ENCODE measurements around the gene RNPS1. TPM values are rescaled to one million over a fixed set of nuclear protein-coding genes. Genes with fewer than 3 reads are reported as not detected.
A peak's percentile ranks its signal among the peaks of the same experiment; 100 is the strongest.

RNPS1 gene
- total RNA-seq, 1 donor from 2014 or later = 231 TPM

GRCh38 chr16:2297506-2297860 is 29.6 kb upstream of the RNPS1 start:
- H3K4me3 ChIP-seq (ENCODE audit: low read depth, low read length) = no peak overlapping the region
- TF ChIP-seq CTCF (conservative IDR thresholded peaks at IDR 0.05; ENCODE audit: low read depth, low read length) = no peak
- DNase-seq (ENCODE audit: low read depth) = no peak

GRCh38 chr16:2296661-2297505 is 29.0 kb upstream of the RNPS1 start:
- peak; percentile 59 for TF ChIP-seq CTCF (conservative IDR thresholded peaks at IDR 0.05; ENCODE audit: low read depth, low read length)
- DNase-seq (ENCODE audit: low read depth) = no peak

GRCh38 chr16:2295056-2295798 is 27.3 kb upstream of the RNPS1 start:
- no peak for DNase-seq (ENCODE audit: low read depth)
- no peak overlapping the region for H3K4me3 ChIP-seq (ENCODE audit: low read depth, low read length)
- no peak for TF ChIP-seq CTCF (conservative IDR thresholded peaks at IDR 0.05; ENCODE audit: low read depth, low read length)

More at GRCh38 chr16:2296661-2297505, 29.0 kb upstream of the RNPS1 start:
- no peak overlapping the region for H3K4me3 ChIP-seq (ENCODE audit: low read depth, low read length)

- no peak for DNase-seq (ENCODE audit: low read depth)
- no peak overlapping the region for H3K4me3 ChIP-seq (ENCODE audit: low read depth, low read length)
- no peak for TF ChIP-seq CTCF (conservative IDR thresholded peaks at IDR 0.05; ENCODE audit: low read depth, low read length)
Observed at GRCh38 chr16:2292221-2292620, 24.3 kb upstream of the RNPS1 start.

- DNase-seq (ENCODE audit: low read depth) = no peak
- TF ChIP-seq CTCF (conservative IDR thresholded peaks at IDR 0.05; ENCODE audit: low read depth, low read length) = no peak
- H3K4me3 ChIP-seq (ENCODE audit: low read depth, low read length) = no peak overlapping the region
Observed at GRCh38 chr16:2289282-2289681, 21.4 kb upstream of the RNPS1 start.

- no peak for DNase-seq (ENCODE audit: low read depth)
- TF ChIP-seq CTCF (conservative IDR thresholded peaks at IDR 0.05; ENCODE audit: low read depth, low read length) = no peak
- H3K4me3 ChIP-seq (ENCODE audit: low read depth, low read length) = no peak overlapping the region
Observed at GRCh38 chr16:2288726-2289125, 20.8 kb upstream of the RNPS1 start.

All from epithelial cell of proximal tubule (primary cell).